Left forelimb (tissue), 1 donor: ENCODE results near the gene ETV6.

Source experiments
- DNase-seq: peaks from one replicate; pipeline ENCODE4 v3.0.0-alpha.2; 2018; ENCODE audit warnings: low spot score

Gene ETV6

DNA sequence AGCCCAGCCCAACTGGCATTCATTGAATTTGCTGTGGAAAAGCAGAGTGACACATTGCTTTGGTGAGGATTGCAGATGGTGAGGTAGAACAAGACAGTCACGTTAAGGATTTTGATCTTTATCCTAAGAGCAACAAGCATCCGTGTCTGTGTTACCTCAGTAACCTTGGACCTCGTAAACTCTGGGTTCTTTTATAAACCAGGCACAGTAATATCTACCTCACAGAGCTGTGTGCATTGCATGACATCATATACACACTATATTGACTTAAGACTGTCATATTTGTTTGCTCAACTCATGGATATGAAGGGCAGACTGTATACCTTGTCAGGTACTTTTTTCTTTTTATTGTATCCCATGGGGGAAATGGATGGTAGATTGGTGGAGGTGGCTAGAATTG lies 156.2 kb downstream of the ETV6 start:
- no peak for DNase-seq

DNA sequence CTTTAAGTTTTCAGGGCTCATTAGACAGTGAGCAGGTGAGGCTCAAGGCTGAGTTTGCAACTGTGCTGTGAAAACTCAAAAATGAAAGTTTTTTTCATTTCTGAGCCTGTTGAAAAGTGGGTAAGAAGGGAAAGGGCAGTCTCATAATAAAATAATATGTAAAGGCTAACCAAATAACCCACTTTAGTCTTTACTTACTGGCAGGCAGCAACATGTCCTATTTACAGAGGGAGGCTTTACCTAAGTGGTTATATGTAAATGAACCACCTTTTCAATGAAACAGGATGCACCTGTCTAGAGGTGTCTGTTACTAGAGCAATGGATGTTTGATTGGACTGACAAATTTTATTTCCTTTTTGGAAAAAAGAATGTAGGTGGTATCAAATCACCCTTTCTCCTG lies 158.0 kb downstream of the ETV6 start:
- no peak for DNase-seq

- DNase-seq: no peak
Observed at GRCh38 chr12:11808931-11809330, 159.5 kb downstream of the ETV6 start.

DNA sequence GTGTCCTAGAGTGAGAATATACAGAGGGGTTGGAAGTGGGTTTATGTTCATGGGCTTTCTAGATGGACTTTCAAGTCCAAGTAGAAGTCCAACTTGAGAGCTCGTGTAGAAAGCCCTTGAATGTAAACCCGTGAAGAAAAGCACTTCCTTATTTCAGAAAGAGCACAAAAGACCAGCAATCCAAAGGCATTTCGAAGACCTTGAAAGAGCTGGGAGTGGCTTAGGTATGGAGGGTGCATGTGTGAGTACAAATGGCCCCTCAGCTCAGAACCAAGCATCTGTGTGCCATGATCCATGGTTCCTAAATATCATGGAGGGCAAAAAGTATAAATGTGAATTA lies 160.7 kb downstream of the ETV6 start:
- no peak for DNase-seq

DNA sequence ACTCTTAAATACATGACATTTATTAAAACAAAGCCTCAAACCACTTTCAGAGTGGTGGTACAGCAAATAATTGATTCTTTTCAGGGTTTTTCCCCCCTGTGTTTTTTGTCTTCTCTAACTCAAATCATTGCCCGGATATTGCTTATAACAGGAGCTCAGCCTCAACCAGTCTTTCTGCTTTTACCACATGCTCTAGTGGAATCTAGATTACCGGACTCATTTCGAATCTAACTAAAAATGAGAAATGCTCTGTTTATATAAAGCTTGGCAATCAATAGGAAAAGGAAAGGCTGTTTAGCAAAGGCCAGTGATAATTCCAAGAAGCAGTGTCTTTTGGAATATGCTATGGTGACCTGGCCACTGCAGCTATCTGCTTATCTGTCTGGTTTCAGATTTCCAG lies 161.5 kb downstream of the ETV6 start:
- no peak for DNase-seq

DNA sequence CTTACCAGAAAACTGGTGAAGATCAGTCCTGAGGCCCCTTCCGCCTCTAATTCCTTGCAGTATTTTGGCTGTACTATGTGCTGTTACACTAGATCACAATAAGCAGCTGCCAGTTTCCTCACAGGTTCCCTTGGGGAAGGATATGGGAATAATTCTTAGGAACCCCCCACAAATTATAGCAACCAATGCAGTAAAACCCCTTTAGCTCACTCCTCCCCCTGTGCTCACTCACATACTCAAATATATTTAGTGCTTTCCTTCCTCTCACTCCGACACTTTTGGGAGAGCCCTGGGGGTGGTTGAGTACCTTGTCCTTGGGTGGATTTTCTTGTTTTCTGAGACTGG lies 162.7 kb downstream of the ETV6 start:
- no peak for DNase-seq

DNA sequence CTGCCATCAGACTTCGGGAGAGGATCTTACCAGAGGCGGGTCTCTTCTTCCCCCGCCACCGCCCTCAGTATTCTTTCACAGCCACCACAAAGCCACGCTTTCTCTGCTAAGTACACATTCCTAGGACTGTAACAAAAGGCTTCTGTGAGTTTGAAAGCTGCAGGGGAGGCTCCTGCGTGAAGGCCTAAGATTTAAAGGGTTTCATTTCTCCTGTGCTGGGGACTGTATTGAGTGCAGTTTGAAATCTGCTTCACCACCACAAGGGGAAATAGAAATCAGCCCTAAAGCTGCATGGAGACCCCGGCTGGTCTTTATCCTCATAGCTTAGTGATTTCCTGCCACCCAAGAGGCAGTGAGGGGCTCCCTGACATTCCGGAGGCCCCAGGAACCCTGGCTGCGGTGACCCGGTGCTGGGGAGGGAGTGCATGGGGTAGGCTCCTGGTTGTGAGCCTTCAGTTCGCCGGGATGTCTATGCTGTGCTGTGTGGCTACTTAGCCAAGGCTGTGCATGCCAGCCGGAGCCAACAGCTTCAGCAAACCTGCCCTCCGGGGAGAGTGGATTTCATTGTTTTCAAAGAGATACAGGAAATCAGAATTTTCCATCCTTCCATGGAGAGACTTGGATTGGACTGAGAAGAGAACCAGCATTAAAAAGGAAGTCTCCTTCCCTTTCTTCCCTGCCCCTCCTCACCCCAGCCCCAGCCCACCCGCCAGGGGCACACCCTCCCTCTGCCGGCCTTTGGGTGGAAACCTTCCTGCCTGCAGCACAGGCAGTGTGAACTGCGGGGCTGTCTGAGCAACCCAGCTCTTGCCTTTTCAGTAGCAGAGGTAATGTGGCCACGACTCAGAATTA lies 163.3 kb downstream of the ETV6 start:
- no peak for DNase-seq

DNA sequence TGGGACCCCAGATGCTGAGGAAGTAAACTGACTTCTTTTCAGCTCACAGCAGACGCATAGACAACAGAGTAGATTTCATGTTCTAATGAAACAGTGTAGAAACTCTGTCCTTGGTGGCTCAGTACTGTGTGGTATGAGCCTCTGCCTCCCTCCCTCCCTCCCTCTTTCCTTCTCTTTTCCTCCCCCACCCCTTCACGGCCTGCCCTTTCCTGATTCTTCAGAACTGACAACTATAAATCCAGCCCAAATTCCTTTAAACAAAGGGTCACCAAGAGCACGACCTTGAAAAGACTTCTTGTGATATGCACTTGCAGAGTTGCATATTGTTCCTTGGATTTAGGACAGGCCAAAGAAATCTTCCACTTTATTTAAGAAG lies 164.0 kb downstream of the ETV6 start:
- DNase-seq: no peak

DNA sequence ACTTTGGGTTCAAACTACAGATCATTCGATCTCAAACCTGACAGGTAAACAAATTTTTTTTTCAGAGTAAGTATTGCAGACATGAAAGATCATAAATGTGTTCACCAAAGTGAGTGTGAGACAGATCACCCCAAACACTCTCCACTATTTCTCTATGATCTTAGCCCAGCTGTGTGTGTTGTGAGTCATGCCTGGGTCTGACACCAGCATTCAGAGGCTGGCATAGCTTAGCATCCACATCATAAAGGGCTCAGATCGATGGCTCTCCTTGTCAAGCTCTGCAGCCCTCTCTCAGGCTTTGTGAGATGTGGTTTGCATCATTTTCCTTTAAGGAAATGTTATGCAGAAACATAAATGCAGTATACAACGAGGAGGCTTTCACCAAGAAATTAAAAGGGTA lies 164.9 kb downstream of the ETV6 start:
- no peak for DNase-seq

DNA sequence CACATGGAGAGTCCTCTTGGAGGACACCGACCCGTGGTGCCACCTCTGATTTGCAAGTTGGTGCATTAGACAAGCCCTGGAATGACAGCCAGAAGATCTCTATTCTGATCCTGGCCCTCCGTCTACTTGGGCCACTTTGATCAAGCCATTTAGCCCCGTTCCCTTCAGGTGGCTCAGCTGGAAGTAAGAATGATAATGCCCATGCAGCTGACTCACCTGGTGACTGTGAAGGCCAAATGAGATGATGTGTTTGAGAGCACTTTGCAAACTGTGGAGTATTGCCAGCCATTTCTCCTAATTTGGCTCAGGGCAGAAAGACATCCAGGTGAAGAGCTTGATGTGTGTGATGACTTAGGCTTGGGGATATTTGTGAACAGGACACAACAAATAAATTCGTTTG lies 165.9 kb downstream of the ETV6 start:
- DNase-seq: no peak

DNA sequence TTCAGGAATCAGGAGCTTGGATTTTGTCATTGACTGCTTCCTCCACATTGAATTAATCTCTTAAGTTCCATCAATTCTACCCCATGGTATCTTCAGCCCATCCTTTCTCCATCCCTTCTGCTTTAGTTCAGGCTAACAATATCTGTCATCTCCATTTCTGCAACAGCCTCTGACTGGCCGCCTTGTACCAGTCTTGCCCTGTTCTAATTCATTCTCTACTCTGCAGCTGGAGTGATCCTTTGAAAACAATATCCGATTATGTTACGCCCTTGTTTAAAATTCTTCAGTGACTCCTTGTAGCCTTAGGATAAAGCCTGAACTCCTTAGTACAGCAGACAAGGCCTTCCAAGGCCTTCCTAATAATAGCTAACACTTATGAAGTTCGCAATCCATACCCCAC lies 170.2 kb downstream of the ETV6 start:
- no peak for DNase-seq

- DNase-seq: no peak
Observed at GRCh38 chr12:11820476-11820875, 171.0 kb downstream of the ETV6 start.

GRCh38 chr12:11821386-11822080 lies 172.1 kb downstream of the ETV6 start:
- DNase-seq: no peak

DNA sequence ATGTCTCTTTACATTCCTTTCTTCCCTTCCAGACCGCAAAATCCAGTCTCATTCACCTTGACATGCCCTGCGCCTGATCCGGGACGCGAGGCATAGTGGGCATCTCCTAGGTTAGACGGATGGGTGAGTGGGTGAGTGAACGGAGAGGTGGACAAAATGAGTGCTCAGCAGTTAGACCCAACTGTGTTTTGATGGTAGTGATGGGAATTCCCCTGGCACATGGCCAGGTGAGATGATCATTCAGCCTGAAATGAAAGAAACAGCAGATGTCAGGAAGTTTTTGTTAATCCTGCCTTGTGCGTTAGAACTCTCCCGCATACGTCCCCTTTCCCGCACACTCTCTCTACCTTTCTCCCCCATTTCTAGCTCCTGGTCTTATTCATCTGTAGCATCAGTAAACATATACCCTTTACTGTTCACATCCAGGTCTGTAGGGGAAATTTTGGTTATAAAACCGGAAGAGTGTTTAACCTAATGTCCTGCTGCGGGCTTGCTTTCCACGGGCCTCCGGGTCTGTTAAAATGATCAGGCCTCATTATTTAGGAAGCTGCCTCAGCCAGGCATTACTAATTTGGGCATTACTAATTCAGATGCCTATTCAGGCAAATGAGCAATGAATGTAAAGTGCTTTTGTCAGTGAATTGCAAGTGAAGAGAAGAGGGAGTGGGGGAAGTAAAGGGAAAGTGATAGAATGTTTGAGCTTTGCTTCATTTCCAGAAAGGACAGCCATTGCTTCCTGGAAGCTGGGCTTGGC lies 172.8 kb downstream of the ETV6 start:
- DNase-seq: no peak

DNA sequence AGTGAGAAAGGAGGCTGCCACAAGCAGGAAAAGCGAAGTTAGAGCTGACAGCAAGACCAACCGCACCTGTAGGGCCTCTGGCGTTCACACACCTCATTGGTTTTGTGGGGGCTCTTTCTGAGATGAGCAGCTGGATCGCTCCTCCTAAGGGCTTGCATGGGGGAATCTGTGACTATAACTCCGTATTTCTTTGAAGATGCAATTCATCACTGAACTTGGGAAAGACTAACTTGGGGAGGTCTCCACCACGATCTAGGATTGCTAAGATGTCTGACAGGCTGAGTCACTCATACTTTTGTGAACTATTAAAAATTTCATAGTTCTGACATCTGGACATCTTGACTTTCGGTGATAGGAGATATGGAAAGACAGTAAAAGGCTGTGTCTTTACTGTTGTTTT lies 173.6 kb downstream of the ETV6 start:
- DNase-seq: no peak

GRCh38 chr12:11823593-11823992 lies 174.1 kb downstream of the ETV6 start:
- no peak for DNase-seq

DNA sequence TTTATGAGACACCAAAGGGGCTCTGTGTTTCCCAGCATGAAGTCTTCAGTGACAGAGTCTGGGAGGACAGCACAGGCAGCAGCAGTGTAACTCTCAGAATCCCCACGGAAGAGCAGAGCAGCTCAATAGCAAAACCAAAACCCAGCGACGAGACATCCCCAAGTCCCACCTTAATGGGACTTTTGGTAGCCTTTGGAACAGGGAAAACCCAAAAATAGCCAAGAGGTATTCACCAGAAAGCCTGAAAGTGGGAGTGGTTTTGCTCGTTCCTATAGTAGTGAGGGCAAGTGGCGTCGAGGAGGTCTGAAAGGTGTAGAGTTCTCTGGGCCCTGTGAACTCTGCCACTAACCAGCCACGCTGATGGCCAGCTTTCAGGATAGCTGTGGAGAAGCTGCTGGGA lies 174.6 kb downstream of the ETV6 start:
- no peak for DNase-seq

GRCh38 chr12:11824736-11825135 lies 175.3 kb downstream of the ETV6 start:
- no peak for DNase-seq

DNA sequence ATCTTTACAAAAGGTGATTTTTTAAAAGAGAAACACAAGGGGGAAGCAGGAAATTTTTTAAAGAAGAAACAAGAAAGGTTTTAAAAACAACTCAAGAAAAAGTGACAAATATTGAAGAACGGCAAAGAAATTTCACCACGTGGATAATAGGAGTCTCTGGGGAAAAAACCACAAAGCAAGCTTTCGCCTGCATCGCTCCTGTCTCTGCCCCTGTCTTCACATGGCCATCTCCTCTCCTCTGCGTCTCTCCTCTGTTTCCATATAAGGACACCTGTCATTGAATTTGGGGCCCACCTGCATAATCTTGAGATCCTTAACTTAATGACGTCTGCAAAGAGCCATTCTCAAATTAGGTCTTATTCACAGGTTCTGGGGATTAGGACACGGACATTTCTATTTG lies 175.8 kb downstream of the ETV6 start:
- DNase-seq: no peak

DNA sequence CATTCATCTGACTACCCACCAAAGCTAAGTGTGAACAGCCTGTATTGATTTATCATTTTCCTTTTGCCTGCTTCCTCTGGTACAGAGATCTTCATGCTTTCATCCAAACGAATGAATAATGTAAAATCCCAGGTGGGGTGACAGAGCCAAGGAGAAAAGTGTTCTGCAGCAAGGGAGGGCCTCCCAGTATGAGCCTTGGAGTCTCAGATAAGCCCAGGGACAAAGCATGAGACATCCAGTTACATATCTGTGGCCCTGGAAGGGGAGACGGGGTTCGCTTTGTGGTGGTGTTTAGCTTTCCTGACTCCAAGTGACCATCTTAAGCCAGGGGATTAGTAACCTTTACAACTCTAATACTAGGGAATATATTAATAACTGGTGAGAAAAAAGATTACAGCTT lies 177.1 kb downstream of the ETV6 start:
- DNase-seq: no peak

GRCh38 chr12:11827091-11828061 lies 177.9 kb downstream of the ETV6 start:
- no peak for DNase-seq

DNA sequence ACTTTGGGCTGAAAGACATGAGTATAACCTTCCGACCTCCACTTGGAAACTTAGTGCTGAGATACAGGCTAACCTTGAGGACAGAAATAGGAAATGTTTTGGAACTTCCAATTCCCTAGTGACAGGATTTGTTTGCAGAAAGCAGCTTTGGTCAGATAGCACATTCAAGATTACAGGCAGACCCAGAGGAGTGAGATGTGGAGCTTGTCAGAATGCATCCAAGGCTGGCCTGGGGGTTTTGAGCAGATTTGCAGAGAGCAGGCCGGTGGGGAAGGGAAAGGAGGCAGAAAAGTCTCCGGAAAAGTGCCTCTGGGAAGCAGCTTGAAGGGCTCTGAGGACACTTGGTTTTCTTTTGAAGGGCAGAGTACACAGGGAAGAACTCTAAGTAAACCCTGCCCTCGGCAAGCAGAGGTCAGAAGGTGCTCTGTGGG lies 180.3 kb downstream of the ETV6 start:
- no peak for DNase-seq
